Upper lobe of left lung (tissue), 4 donors: Measurements from ENCODE around the gene IL37.

ENCODE experiments used
- CTCF ChIP-seq, 6 experiments: fragments of 450-650 bp in 4 of 6; fragments of 200-600 bp in 2 of 6; sonication (generic) in 2 of 6; IDR thresholded peaks; one replicate each; pipeline ENCODE4 v1.5.1; 2016 to 2019; ENCODE audit warnings: antibody characterized with exemption in 6 of 6
- EP300 ChIP-seq, 4 donors: sonication (generic); formaldehyde crosslinking; IDR thresholded peaks; one replicate each; pipeline ENCODE4 v1.5.1; 2017; ENCODE audit warnings: antibody characterized with exemption in 4 of 4, control low read depth in 2 of 4

- TF ChIP-seq EP300 (IDR thresholded peaks at IDR 0.05) (no peak), CTCF (IDR thresholded peaks at IDR 0.05) (no peak)
Observed at GRCh38 chr2:112957511-112957910, 46.5 kb downstream of the IL37 start.
